GM12865 (cell line): Measurements from ENCODE around the gene KCNH5.

Experiments used
- DNase-seq: peaks from one replicate; pipeline ENCODE4 v3.0.0; 2010; ENCODE audit warnings: low read depth
- H3K4me3 ChIP-seq: 2 replicates; pipeline ENCODE4 v1.5.1; 2011; ENCODE audit warnings: mild to moderate bottlenecking, low read depth, low read length, control low read depth
- CTCF ChIP-seq: IDR thresholded peaks from 2 replicates; pipeline ENCODE4 v1.5.1; 2011; ENCODE audit warnings: low read length, control low read depth, low read depth, inconsistent platforms; ENCODE audit not compliant: insufficient read depth; ENCODE audit errors: missing control alignments

The KCNH5 gene

GRCh38 chr14:62745496-62745895 lies 299.8 kb downstream of the KCNH5 start:
- H3K4me3 ChIP-seq: no peak overlapping the region
- TF ChIP-seq CTCF: no peak
- no peak for DNase-seq

GRCh38 chr14:62743560-62743959 lies 301.7 kb downstream of the KCNH5 start:
- no peak overlapping the region for H3K4me3 ChIP-seq
- TF ChIP-seq CTCF: no peak
- DNase-seq: no peak

GRCh38 chr14:62743118-62743517 lies 302.1 kb downstream of the KCNH5 start:
- no peak for DNase-seq
- no peak for TF ChIP-seq CTCF
- H3K4me3 ChIP-seq: no peak overlapping the region

- TF ChIP-seq CTCF: no peak
- no peak overlapping the region for H3K4me3 ChIP-seq
- no peak for DNase-seq
Measured at GRCh38 chr14:62739647-62740046, 305.6 kb downstream of the KCNH5 start.

GRCh38 chr14:62736048-62737043 lies 308.9 kb downstream of the KCNH5 start:
- no peak overlapping the region for H3K4me3 ChIP-seq
- TF ChIP-seq CTCF: no peak
- no peak for DNase-seq

GRCh38 chr14:62734831-62735230 lies 310.4 kb downstream of the KCNH5 start:
- TF ChIP-seq CTCF: no peak
- H3K4me3 ChIP-seq: no peak overlapping the region
- DNase-seq: no peak

- no peak for DNase-seq
- H3K4me3 ChIP-seq: no peak overlapping the region
- no peak for TF ChIP-seq CTCF
Measured at GRCh38 chr14:62722406-62722805, 322.9 kb downstream of the KCNH5 start.
